ENCODE measurements around the gene MYMX. TPM values are rescaled to one million over a fixed set of nuclear protein-coding genes. Genes with fewer than 3 reads are reported as not detected.
A peak's percentile ranks its signal among the peaks of the same experiment; 100 is the strongest.

Gene MYMX
- total RNA-seq, 2 donors from 2014 or later: 1.7 to 1.8 TPM

GRCh38 chr6:44245912-44246662 is 29.4 kb downstream of the MYMX start:
- Histone ChIP-seq H3K4me3 (ENCODE audit: low read length) (peak overlapping the region; percentile 100), H3K4me1 (ENCODE audit: control insufficient read depth, insufficient read depth, low read length) (no peaks in the 10 kb centered on the region), H3K27ac (ENCODE audit: low read depth, low read length) (peak overlapping the region; percentile 91), H3K27me3 (ENCODE audit: control insufficient read depth, insufficient read depth, low read length, poor library complexity, severe bottlenecking) (no peaks in the 10 kb centered on the region), H3K9ac (ENCODE audit: extremely low read depth, low read length, poor library complexity, severe bottlenecking) (peak overlapping the region; percentile 100), H3K9me3 (ENCODE audit: control insufficient read depth, low read length) (no peaks in the 10 kb centered on the region), H3K36me3 (ENCODE audit: control insufficient read depth, insufficient read depth, low read length) (peaks cover 33% of the 10 kb centered on the region)
- H3K36me3 Mint-ChIP-seq (ENCODE audit: low read depth): peaks cover 37% of the 10 kb centered on the region
- TF ChIP-seq, protein P1, sequence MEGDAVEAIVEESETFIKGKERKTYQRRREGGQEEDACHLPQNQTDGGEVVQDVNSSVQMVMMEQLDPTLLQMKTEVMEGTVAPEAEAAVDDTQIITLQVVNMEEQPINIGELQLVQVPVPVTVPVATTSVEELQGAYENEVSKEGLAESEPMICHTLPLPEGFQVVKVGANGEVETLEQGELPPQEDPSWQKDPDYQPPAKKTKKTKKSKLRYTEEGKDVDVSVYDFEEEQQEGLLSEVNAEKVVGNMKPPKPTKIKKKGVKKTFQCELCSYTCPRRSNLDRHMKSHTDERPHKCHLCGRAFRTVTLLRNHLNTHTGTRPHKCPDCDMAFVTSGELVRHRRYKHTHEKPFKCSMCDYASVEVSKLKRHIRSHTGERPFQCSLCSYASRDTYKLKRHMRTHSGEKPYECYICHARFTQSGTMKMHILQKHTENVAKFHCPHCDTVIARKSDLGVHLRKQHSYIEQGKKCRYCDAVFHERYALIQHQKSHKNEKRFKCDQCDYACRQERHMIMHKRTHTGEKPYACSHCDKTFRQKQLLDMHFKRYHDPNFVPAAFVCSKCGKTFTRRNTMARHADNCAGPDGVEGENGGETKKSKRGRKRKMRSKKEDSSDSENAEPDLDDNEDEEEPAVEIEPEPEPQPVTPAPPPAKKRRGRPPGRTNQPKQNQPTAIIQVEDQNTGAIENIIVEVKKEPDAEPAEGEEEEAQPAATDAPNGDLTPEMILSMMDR (conservative IDR thresholded peaks at IDR 0.05): peak; percentile 63
- peak overlapping the region; percentile 99 for H3K27ac Mint-ChIP-seq
- peaks cover 28% of the 10 kb centered on the region for H3K4me1 Mint-ChIP-seq
- no peaks in the 10 kb centered on the region for H3K27me3 Mint-ChIP-seq (ENCODE audit: insufficient read depth)
- peaks cover 2% of the 10 kb centered on the region for H3K9me3 Mint-ChIP-seq
- DNase-seq: peak; percentile 100
- WGBS, 2 experiments (ENCODE audit: insufficient coverage in 1 of 2, insufficient read length in 1 of 2): 4 to 8% methylated on average over 26 to 62 of the region's 62 CpGs
- peak overlapping the region; percentile 98 for H3K4me3 Mint-ChIP-seq

DNA sequence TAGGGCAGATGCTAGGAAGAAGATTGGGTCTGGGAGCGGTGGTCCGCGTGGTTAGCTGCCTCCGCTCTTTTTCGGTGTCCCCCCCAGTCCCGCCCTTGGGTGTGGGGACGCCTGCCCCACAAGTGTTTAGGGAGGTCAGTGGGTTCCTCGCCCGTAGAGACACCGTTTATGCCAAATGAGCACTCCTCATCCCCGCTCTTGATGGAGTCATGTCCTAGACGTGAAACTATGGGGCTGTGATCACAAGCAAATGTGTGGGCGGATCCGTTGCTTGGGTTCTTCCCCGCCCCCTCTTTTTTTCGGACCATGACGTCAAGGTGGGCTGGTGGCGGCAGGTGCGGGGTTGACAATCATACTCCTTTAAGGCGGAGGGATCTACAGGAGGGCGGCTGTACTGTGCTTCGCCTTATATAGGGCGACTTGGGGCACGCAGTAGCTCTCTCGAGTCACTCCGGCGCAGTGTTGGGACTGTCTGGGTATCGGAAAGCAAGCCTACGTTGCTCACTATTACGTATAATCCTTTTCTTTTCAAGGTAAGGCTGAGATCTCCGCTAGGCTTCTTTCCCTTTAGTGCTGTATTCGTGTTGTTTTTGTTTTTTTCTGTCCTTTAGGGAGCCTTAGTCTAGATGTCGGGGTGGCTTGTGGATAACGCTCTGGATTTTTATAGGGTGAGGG is 30.1 kb downstream of the MYMX start, which contains the start of gene HSP90AB1:
Gene HSP90AB1 (plus strand): TSS at position 439 of the 675 bp plus-strand sequence. CDS start 1,529 bp downstream, outside the sequence.
- no peaks in the 10 kb centered on the region for H3K9me3 ChIP-seq (ENCODE audit: control insufficient read depth, low read length)
- DNase-seq: peak; percentile 98
- peaks cover 44% of the 10 kb centered on the region for H3K36me3 Mint-ChIP-seq (ENCODE audit: low read depth)
- peaks cover 2% of the 10 kb centered on the region for H3K9me3 Mint-ChIP-seq
- no peaks in the 10 kb centered on the region for H3K27me3 ChIP-seq (ENCODE audit: control insufficient read depth, insufficient read depth, low read length, poor library complexity, severe bottlenecking)
- peak within 1 kb of the TSS; percentile 99 for H3K27ac Mint-ChIP-seq
- H3K9ac ChIP-seq (ENCODE audit: extremely low read depth, low read length, poor library complexity, severe bottlenecking): peak within 1 kb of the TSS; percentile 100
- peak within 1 kb of the TSS; percentile 100 for H3K4me3 ChIP-seq (ENCODE audit: low read length)
- H3K27me3 Mint-ChIP-seq (ENCODE audit: insufficient read depth): no peaks in the 10 kb centered on the region
- peaks cover 40% of the 10 kb centered on the region for H3K36me3 ChIP-seq (ENCODE audit: control insufficient read depth, insufficient read depth, low read length)
- TF ChIP-seq, protein P1 (conservative IDR thresholded peaks at IDR 0.05): no peak
- peaks cover 30% of the 10 kb centered on the region for H3K4me1 Mint-ChIP-seq
- H3K27ac ChIP-seq (ENCODE audit: low read depth, low read length): peak within 1 kb of the TSS; percentile 95
- H3K4me3 Mint-ChIP-seq: peak within 1 kb of the TSS; percentile 98
- H3K4me1 ChIP-seq (ENCODE audit: control insufficient read depth, insufficient read depth, low read length): no peaks in the 10 kb centered on the region
- 0% methylated on average over 22 to 34 of the region's 34 CpGs for WGBS, 2 experiments (ENCODE audit: insufficient coverage in 1 of 2, insufficient read length in 1 of 2)

GRCh38 chr6:44247338-44248302 is 30.9 kb downstream of the MYMX start:
- Histone ChIP-seq H3K27ac (ENCODE audit: low read depth, low read length) (peak overlapping the region; percentile 95), H3K36me3 (ENCODE audit: control insufficient read depth, insufficient read depth, low read length) (peaks cover 47% of the 10 kb centered on the region), H3K4me1 (ENCODE audit: control insufficient read depth, insufficient read depth, low read length) (no peaks in the 10 kb centered on the region), H3K27me3 (ENCODE audit: control insufficient read depth, insufficient read depth, low read length, poor library complexity, severe bottlenecking) (no peaks in the 10 kb centered on the region), H3K9ac (ENCODE audit: extremely low read depth, low read length, poor library complexity, severe bottlenecking) (peak overlapping the region; percentile 100), H3K4me3 (ENCODE audit: low read length) (peak overlapping the region; percentile 100), H3K9me3 (ENCODE audit: control insufficient read depth, low read length) (no peaks in the 10 kb centered on the region)
- TF ChIP-seq, protein P1 (conservative IDR thresholded peaks at IDR 0.05): no peak
- no peaks in the 10 kb centered on the region for H3K27me3 Mint-ChIP-seq (ENCODE audit: insufficient read depth)
- H3K27ac Mint-ChIP-seq: peak overlapping the region; percentile 99
- peak overlapping the region; percentile 98 for H3K4me3 Mint-ChIP-seq
- H3K9me3 Mint-ChIP-seq: peaks cover 2% of the 10 kb centered on the region
- peak; percentile 70 for DNase-seq
- H3K4me1 Mint-ChIP-seq: peaks cover 32% of the 10 kb centered on the region
- 0% methylated on average over 23 to 52 of the region's 52 CpGs for WGBS, 2 experiments (ENCODE audit: insufficient coverage in 1 of 2, insufficient read length in 1 of 2)
- H3K36me3 Mint-ChIP-seq (ENCODE audit: low read depth): peaks cover 52% of the 10 kb centered on the region

Data from endodermal cell (in vitro differentiated cells).